ENCODE measurements around the gene CCDC157.

CCDC157 gene

GRCh38 chr22:30356449-30357235, at the start of gene CCDC157, which contains the start of gene SF3A1:
Gene CCDC157 (plus strand): TSS chr22:30357007. CDS start chr22:30366001, 8,994 bp downstream.
Gene SF3A1 (minus strand): TSS chr22:30356894. CDS start chr22:30356792, 102 bp downstream.
- DNase-seq = peak; percentile 86 to 87

- DNase-seq = peak in 1 of 2 donors; percentile 41
Observed at GRCh38 chr22:30307041-30307574, 49.7 kb upstream of the CCDC157 start.

GRCh38 chr22:30308093-30308492, 48.7 kb upstream of the CCDC157 start:
- DNase-seq = no peak

- DNase-seq = peak in 1 of 2 donors; percentile 41
Observed at GRCh38 chr22:30308518-30309230, 48.1 kb upstream of the CCDC157 start.

GRCh38 chr22:30309951-30310741, 46.7 kb upstream of the CCDC157 start:
- peak; percentile 33 to 48 for DNase-seq

GRCh38 chr22:30310881-30311771, 45.7 kb upstream of the CCDC157 start:
- DNase-seq = no peak

- DNase-seq = no peak
Observed at GRCh38 chr22:30312053-30312452, 44.8 kb upstream of the CCDC157 start.

- DNase-seq = no peak
Observed at GRCh38 chr22:30313527-30314363, 43.1 kb upstream of the CCDC157 start.

GRCh38 chr22:30314915-30315314, 41.9 kb upstream of the CCDC157 start:
- peak; percentile 55 to 59 for DNase-seq

DNA sequence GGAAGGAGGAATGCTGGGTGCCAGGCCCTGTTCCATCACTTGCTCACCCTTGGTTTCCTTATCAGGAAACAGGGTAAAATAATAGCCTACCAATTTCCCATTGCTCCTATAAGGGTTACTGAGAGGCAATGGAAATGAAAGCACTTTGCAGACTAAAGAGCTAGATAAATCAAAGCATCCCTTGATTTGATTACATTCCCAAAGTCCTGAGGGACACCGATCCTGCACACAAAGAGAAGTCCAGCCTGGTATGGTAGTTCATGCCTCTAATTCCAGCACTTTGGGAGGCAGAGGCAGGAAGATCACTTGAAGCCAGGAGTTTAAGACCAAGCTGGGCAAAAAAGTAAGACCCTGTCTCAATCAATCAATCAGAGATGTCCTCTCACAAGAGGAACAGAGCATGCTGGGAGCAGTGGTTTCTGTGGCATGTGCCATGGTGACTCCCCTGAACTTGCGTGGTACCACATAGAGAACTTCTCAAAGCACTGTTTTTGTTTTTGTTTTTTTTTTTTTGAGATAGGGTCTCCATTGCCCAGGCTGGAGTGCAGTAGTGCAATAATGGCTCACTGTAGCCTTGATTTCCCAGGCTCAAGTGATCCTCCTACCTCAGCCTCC, 40.7 kb upstream of the CCDC157 start:
- no peak for DNase-seq

- no peak for DNase-seq
Observed at GRCh38 chr22:30317778-30318177, 39.0 kb upstream of the CCDC157 start.

GRCh38 chr22:30318799-30319419, 37.9 kb upstream of the CCDC157 start:
- DNase-seq = no peak

GRCh38 chr22:30320021-30320556, 36.7 kb upstream of the CCDC157 start:
- no peak for DNase-seq

GRCh38 chr22:30321461-30321860, 35.3 kb upstream of the CCDC157 start:
- DNase-seq = no peak

- DNase-seq = no peak
Observed at GRCh38 chr22:30323246-30323645, 33.6 kb upstream of the CCDC157 start.

DNA sequence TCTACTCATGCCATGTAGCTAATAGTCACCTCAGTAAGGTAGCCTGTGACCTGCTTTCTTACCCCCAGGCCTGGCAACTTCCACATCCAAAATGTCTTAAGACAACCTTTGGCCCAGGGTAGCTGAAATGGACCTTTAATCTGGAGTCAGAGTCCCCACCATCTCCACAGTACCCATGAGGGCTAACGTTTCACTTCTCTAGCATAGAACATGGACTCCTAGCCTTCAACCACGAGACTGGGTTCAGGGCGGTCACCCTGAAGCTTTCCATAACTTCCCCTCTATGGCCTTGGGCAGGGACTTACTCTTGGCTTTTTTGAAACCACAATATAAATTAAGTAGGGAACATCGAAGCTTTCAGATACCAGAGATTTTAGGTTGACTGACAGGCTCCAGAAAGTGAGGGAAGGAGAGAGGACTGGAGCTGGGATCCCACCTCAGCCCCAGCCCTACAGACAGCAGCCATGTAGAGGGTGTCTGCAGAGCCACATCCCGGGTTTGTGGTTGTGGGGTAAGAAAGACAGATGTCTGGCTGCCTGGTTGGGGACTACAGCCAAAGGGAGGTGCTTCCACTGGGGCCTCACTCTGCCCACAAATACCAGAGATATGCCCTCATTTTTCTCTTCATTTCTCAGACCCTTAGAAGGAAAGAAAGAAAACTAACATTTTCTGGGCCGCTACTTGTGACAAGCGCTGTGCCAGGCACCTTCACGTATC, 32.6 kb upstream of the CCDC157 start:
- peak; percentile 34 to 46 for DNase-seq

DNA sequence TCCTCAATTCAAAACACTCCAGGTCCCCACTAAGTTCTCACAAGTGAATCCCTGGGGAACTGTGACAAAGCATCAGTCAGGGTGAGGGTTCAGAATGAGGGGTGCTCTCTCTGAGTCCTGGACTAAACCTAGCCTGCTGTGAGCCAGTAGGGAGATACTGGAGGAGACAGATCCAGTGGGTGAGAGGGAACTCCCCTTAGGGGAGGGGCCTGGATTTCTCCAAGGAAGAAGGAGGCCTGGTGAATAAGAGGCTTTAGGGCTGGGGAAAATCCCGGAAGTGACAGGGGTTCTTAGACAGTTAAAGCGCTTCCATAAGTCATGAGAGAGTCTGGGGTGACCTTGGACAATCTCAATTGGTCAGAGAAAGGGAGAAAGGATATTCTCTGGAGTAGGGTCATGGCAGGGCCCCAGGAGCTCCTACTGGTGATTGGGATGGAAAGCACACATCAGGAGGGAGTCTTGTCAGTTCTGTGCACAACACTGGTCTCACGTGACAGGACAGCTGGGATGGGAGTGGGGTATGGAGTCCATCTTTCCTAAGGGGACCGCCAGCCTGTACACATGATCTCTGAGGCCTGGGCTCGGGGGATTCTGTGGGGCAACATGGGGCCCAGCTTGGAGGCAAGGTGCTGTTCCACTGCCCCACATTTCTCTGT, 31.6 kb upstream of the CCDC157 start:
- no peak for DNase-seq

DNA sequence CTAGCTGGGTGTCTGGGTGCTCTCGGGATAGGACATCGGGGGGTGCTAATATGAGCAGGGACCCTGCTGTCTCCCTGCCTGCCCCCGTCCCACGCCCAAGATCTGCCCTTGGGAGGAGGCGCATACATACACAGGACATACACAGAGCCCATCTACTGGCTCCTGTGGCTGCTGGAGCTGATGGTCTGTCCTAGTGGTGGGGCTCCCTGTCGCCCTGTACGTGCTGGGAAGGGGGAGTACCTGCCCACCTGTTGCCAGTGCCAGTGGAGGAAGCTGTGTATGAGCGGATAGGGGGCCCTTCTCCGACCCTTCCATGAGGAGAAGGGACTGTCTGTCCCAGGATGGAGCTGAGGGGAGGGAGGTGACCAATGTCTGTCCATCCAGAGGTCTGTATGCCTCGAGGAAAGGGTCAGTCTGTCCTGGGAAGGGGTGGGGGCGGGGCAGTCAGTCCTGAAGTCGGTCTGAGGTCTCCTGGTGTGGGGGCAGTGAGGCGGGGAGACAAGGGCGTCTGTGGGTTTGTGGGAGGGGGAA, 31.0 kb upstream of the CCDC157 start:
- DNase-seq = no peak
